ENCODE measurements around the gene SFN.

DNA sequence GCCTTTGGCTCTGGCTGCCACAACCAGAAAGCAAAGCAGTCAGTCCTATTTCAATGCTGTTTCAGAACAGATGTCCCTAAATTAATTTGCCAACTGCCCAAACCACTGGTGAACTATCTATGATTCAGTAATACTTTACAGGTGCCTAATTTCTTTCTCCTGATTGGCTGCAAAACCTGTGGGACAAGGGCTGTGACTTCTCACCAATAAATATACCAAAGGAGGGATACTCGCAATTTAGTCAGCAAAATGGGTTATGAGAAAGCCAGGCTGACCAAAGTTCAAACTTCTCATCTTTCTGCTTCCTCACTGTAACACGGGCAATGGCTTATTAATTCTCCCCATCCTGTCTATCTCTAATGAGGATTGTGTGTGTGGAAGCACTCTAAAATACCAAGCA lies 14.4 kb downstream of the SFN start:
- TF ChIP-seq, protein P1, sequence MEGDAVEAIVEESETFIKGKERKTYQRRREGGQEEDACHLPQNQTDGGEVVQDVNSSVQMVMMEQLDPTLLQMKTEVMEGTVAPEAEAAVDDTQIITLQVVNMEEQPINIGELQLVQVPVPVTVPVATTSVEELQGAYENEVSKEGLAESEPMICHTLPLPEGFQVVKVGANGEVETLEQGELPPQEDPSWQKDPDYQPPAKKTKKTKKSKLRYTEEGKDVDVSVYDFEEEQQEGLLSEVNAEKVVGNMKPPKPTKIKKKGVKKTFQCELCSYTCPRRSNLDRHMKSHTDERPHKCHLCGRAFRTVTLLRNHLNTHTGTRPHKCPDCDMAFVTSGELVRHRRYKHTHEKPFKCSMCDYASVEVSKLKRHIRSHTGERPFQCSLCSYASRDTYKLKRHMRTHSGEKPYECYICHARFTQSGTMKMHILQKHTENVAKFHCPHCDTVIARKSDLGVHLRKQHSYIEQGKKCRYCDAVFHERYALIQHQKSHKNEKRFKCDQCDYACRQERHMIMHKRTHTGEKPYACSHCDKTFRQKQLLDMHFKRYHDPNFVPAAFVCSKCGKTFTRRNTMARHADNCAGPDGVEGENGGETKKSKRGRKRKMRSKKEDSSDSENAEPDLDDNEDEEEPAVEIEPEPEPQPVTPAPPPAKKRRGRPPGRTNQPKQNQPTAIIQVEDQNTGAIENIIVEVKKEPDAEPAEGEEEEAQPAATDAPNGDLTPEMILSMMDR (conservative IDR thresholded peaks at IDR 0.05; ENCODE audit: low read depth, low read length), result no peak
- no peak for TF ChIP-seq POLR2A (IDR thresholded peaks at IDR 0.05; ENCODE audit: low read depth, low read length)
